LNCaP clone FGC (cell line): Measurements from ENCODE around the gene CHURC1.
"Not testable (repeated sequence)": the region's sequence is repeated elsewhere in the genome, so short reads cannot be mapped to it uniquely, and the experiment has no call there.

Experiments
- DNase-seq: peaks from one replicate; pipeline ENCODE4 v3.0.0-alpha.2; 2011; ENCODE audit warnings: low read depth
- H3K4me3 ChIP-seq: 2 replicates; pipeline ENCODE4 v1.5.1; 2011; ENCODE audit warnings: mild to moderate bottlenecking, low read depth, low read length, control low read depth
- TF ChIP-seq, protein P1 (sequence below): IDR thresholded peaks from 2 replicates; pipeline ENCODE4 v1.5.1; 2012; ENCODE audit warnings: mild to moderate bottlenecking; ENCODE audit not compliant: control insufficient read depth, insufficient read depth; ENCODE audit errors: extremely low read depth

Gene CHURC1

DNA sequence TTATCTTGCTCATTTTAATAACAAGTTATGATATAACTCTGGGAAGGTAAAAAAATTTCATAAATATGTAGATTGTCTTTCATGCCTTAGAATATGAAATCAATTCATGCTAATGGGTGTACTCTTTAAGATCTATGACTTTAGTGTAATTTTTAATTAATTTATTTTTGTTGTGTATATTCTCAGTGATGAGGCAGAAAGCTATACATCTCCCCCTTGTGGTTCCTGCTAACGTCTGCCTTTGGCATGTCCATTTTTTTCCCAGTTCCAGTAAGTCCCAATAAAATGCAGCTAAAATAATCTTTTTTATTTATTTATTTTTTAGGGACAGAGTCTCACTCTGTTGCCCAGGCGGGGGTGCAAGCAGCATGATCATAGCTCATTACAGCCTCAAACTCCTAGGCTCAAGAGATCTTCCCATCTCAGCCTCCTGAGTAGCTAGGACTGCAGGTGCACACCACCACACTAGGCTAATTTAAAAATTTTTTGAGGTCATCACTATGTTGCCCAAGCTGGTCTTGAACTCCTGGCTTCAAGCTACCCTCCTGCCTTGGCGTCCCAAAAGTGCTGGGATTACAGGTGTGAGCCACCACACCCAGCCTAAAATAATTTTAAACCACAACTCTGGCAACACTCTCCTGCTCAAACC, 3.3 kb upstream of the CHURC1 start:
- DNase-seq = no peak
- TF ChIP-seq, protein P1, sequence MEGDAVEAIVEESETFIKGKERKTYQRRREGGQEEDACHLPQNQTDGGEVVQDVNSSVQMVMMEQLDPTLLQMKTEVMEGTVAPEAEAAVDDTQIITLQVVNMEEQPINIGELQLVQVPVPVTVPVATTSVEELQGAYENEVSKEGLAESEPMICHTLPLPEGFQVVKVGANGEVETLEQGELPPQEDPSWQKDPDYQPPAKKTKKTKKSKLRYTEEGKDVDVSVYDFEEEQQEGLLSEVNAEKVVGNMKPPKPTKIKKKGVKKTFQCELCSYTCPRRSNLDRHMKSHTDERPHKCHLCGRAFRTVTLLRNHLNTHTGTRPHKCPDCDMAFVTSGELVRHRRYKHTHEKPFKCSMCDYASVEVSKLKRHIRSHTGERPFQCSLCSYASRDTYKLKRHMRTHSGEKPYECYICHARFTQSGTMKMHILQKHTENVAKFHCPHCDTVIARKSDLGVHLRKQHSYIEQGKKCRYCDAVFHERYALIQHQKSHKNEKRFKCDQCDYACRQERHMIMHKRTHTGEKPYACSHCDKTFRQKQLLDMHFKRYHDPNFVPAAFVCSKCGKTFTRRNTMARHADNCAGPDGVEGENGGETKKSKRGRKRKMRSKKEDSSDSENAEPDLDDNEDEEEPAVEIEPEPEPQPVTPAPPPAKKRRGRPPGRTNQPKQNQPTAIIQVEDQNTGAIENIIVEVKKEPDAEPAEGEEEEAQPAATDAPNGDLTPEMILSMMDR = peak; percentile 65
- H3K4me3 ChIP-seq = no peak overlapping the region

DNA sequence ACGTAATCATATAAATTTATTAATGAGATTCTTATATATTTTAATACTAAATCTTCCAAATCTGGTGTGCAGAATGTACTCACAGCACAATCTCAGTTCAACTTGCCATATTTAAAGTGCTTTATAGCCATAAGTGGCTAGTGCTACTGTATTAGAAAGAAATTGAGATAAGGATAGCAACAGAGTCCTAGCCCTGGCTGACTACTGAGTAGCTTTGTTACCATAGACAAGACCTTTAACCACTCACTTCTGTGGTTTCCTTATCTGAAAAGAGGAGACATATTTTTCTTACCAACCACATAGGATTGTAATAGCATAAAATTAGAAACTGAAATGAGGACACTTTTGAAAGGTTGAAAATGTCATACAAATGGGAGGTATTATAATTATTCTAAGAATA, 2.0 kb upstream of the CHURC1 start:
- DNase-seq = no peak
- TF ChIP-seq, protein P1 = no peak
- H3K4me3 ChIP-seq = no peak overlapping the region

DNA sequence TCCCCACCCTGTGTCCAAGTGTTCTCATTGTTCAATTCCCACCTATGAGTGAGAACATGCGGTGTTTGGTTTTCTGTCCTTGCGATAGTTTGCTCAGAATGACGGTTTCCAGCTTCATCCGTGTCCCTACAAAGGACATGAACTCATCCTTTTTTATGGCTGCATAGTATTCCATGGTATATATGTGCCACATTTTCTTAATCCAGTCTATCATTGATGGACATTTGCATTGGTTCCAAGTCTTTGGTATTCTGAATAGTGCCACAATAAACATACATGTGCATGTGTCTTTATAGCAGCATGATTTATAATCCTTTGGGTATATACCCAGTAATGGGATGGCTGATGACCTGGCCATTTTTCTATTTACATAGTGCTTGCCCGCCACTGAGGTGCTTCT, 778 bp upstream of the CHURC1 start:
- peak overlapping the region; percentile 96 for H3K4me3 ChIP-seq
- not testable (repeated sequence) for DNase-seq

DNA sequence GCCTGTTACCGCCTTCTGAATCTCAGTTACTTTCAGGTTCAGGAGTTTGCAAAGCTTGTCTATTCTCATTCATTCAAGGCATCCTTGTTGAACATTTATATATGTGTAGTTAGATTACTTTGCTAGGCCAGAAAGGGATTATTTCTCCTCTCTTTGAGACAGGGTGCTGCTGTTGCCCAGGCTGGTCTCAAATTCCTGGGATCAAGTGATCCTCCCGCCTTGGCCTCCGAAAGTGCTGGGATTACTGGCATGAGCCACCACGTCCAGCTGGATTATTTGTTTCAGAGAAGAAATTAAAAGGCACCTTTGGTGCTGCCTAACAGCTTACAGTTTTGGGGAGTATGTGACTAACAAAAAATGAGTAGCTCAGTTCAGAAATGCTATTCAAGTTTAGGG, 772 bp downstream of the CHURC1 start:
- peak overlapping the region; percentile 96 for H3K4me3 ChIP-seq
- TF ChIP-seq, protein P1 = no peak

DNA sequence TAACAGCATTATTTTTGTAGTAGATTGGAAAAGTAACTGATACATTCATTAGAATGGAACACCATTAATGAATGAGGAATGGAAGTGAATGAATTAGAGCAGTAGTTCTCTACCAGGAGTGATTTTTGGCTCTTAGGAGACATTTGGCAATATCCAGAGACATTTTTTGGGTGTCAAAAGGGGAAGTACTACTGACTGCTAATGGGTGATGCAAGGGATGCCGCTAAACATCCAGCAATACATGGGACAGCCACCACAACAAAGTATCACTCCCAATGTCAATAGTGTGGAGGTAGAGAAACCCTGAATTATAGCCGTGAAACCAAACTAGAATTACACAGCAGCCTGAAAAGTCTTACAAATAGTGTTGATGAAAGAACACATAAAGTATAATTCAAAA, 1.5 kb downstream of the CHURC1 start:
- no peak for DNase-seq
- no peak overlapping the region for H3K4me3 ChIP-seq
- TF ChIP-seq, protein P1 = no peak

More for the DNA sequence above, 772 bp downstream of the CHURC1 start:
- no peak for DNase-seq

DNA sequence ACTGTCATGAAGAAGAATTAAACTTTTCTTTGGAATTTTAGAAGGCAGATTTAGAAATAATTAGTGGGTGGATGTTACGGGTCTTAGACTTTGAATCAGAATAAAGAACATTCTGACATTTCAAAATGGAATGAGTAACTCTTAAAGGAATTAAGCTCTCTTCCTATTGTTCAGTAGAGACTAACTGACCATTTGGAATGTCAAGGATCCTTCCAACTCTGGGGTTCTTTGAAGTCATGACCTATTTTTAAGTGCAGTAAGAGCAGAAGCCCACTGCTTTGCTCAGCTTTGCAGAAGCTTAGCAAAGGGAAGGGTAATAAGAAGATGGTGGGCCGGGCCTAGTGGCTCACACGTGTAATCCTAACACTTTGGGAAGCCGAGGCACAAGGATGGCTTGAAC, 4.0 kb downstream of the CHURC1 start:
- TF ChIP-seq, protein P1 = no peak
- H3K4me3 ChIP-seq = no peak overlapping the region
- no peak for DNase-seq

DNA sequence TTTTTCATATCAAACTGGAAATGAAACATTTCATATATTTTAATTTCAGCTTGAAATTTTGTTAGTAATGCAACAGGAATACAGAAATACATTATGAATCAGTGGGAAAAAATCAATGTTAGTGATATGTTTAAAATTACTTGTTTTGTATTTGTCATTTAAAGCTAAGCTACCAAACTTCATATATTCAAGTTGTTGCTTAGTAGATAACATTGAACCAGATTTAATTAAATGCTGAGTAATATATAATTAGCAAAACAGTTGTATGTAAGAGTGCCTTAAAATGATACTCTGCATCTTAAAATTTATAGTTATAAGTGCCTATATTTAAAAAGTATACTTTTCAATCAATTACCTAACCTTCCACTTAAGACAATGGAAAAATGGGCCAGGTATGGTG, 5.0 kb downstream of the CHURC1 start:
- H3K4me3 ChIP-seq = no peak overlapping the region
- no peak for DNase-seq
- TF ChIP-seq, protein P1 = no peak
